ENCODE results near the gene CDYL.

The CDYL gene

GRCh38 chr6:4776131-4776492 is at the start of gene CDYL:
Gene CDYL, plus strand, starts transcription at chr6:4776404. Its CDS starts 380 bp downstream, at chr6:4776784.
- peak; percentile 91 for DNase-seq

- DNase-seq: no peak
Measured at GRCh38 chr6:4726645-4727044, 49.6 kb upstream of the CDYL start.

- no peak for DNase-seq
Measured at GRCh38 chr6:4727217-4727616, 49.0 kb upstream of the CDYL start.

GRCh38 chr6:4727671-4728435 is 48.4 kb upstream of the CDYL start:
- DNase-seq: peak; percentile 59

GRCh38 chr6:4728436-4728769 is 47.8 kb upstream of the CDYL start:
- no peak for DNase-seq

GRCh38 chr6:4728926-4729325 is 47.3 kb upstream of the CDYL start:
- DNase-seq: no peak

GRCh38 chr6:4731996-4732395 is 44.2 kb upstream of the CDYL start:
- DNase-seq: no peak

GRCh38 chr6:4732691-4733315 is 43.4 kb upstream of the CDYL start:
- peak; percentile 98 for DNase-seq

- DNase-seq: no peak
Measured at GRCh38 chr6:4736371-4736873, 39.8 kb upstream of the CDYL start.

- no peak for DNase-seq
Measured at GRCh38 chr6:4740032-4740431, 36.2 kb upstream of the CDYL start.

- no peak for DNase-seq
Measured at GRCh38 chr6:4743062-4743461, 33.1 kb upstream of the CDYL start.

GRCh38 chr6:4743926-4744325 is 32.3 kb upstream of the CDYL start:
- DNase-seq: no peak

- no peak for DNase-seq
Measured at GRCh38 chr6:4747588-4747987, 28.6 kb upstream of the CDYL start.

GRCh38 chr6:4751823-4752464 is 24.3 kb upstream of the CDYL start:
- DNase-seq: no peak

- DNase-seq: no peak
Measured at GRCh38 chr6:4756247-4756646, 20.0 kb upstream of the CDYL start.

GRCh38 chr6:4759997-4760396 is 16.2 kb upstream of the CDYL start:
- no peak for DNase-seq

- no peak for DNase-seq
Measured at GRCh38 chr6:4760773-4761172, 15.4 kb upstream of the CDYL start.

GRCh38 chr6:4762294-4762693 is 13.9 kb upstream of the CDYL start:
- no peak for DNase-seq

- DNase-seq: no peak
Measured at GRCh38 chr6:4763921-4764320, 12.3 kb upstream of the CDYL start.

GRCh38 chr6:4768815-4769214 is 7.4 kb upstream of the CDYL start:
- no peak for DNase-seq

GRCh38 chr6:4772750-4773149 is 3.5 kb upstream of the CDYL start:
- DNase-seq: no peak

GRCh38 chr6:4773181-4773580 is 3.0 kb upstream of the CDYL start:
- no peak for DNase-seq

- no peak for DNase-seq
Measured at GRCh38 chr6:4774296-4774695, 1.9 kb upstream of the CDYL start.

Measured in fibroblast of skin of right biceps (primary cell).